CD4-positive, alpha-beta T cell treated with Interleukin-17A for 4 hours (primary cell): ENCODE results near the gene NDUFA6.

ENCODE experiments used
- DNase-seq: peaks from one replicate; pipeline ENCODE4 v3.0.0-alpha.2; 2020; ENCODE audit warnings: mixed read lengths

NDUFA6 gene

GRCh38 chr22:42069801-42070516 lies 20.6 kb downstream of the NDUFA6 start:
- no peak for DNase-seq

GRCh38 chr22:42068291-42068690 lies 22.3 kb downstream of the NDUFA6 start:
- no peak for DNase-seq

- DNase-seq = no peak
Observed at GRCh38 chr22:42067671-42068251, 22.8 kb downstream of the NDUFA6 start.

GRCh38 chr22:42066937-42067336 lies 23.6 kb downstream of the NDUFA6 start:
- no peak for DNase-seq

- no peak for DNase-seq
Observed at GRCh38 chr22:42066126-42066761, 24.3 kb downstream of the NDUFA6 start.

GRCh38 chr22:42065438-42066125 lies 25.0 kb downstream of the NDUFA6 start:
- no peak for DNase-seq

GRCh38 chr22:42064629-42065028 lies 25.9 kb downstream of the NDUFA6 start:
- no peak for DNase-seq

- no peak for DNase-seq
Observed at GRCh38 chr22:42062506-42063170, 27.9 kb downstream of the NDUFA6 start.

- DNase-seq = no peak
Observed at GRCh38 chr22:42061041-42061440, 29.5 kb downstream of the NDUFA6 start.

GRCh38 chr22:42060489-42060888 lies 30.1 kb downstream of the NDUFA6 start:
- no peak for DNase-seq

- DNase-seq = no peak
Observed at GRCh38 chr22:42056757-42057511, 33.6 kb downstream of the NDUFA6 start.

- DNase-seq = no peak
Observed at GRCh38 chr22:42052765-42053164, 37.8 kb downstream of the NDUFA6 start.

- DNase-seq = no peak
Observed at GRCh38 chr22:42050641-42051180, 39.9 kb downstream of the NDUFA6 start.

GRCh38 chr22:42041784-42042183 lies 48.8 kb downstream of the NDUFA6 start:
- no peak for DNase-seq

GRCh38 chr22:42039271-42039670 lies 51.3 kb downstream of the NDUFA6 start:
- DNase-seq = no peak
